DMS153 treated with DMSO at 0.1 percent for 48 hours (cell line): ENCODE data around the gene NDUFB10.

Experiments used
- DNase-seq: peaks from one replicate; lab custom pipeline; 2025; ENCODE audit not compliant: unreplicated experiment; lab: John Stamatoyannopoulos, UW

The NDUFB10 gene

DNA sequence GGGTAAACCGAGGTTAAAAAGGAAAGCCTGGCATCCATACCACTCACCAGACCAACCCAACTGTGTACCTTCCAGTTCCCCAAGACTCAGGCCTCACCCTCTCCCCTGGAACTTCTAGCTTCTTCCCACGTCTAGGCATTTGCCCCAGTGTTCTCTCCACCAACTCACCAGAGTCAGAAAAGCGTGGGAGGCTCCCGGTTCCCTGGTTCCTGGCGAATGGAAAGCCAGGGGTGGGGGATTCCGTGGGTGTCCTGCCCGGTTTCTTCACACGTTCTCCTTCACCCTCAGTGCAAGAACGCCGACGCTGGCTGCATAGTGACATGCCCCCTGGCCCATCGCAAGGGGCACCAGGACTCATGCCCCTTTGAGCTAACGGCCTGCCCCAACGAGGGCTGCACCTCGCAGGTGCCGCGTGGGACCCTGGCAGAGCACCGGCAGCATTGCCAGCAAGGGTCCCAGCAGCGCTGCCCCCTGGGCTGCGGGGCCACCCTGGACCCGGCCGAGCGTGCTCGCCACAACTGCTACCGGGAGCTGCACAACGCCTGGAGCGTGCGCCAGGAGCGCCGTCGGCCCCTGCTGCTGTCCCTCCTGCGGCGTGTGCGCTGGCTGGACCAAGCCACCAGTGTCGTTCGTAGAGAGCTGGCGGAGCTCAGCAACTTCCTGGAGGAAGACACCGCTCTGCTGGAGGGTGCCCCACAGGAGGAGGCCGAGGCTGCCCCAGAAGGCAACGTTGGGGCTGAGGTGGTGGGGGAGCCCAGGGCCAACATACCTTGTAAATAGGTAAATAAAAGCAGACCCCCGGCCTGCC, 9.0 kb downstream of the NDUFB10 start:
- DNase-seq: no peak

- DNase-seq: peak; percentile 83
Measured at GRCh38 chr16:1971796-1972489, 12.6 kb downstream of the NDUFB10 start, which contains the start of gene TBL3. Gene TBL3, plus strand, starts transcription at chr16:1972053. Its CDS starts 112 bp downstream, at chr16:1972165.

DNA sequence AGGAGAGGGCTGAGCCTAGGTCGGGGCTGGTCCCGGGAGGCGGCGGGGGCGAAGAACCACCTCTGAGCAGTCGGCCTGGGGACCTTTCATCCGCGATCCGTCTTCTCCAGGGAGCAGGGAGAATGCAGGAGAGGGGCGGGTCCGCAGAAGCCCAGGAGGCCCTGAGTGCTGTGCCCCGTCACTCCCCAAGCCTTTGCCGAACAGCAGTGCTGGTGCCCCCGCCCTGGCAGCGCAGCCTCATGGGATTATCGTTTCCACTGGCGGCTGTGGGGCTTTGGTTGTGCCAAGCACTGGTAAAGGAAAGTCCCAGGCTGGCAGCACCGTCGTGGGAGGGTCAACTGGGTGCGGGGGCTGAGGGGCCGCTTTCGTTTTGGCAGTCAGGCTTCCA, 13.1 kb downstream of the NDUFB10 start:
- no peak for DNase-seq

- DNase-seq: no peak
Measured at GRCh38 chr16:1973461-1974156, 14.3 kb downstream of the NDUFB10 start.

DNA sequence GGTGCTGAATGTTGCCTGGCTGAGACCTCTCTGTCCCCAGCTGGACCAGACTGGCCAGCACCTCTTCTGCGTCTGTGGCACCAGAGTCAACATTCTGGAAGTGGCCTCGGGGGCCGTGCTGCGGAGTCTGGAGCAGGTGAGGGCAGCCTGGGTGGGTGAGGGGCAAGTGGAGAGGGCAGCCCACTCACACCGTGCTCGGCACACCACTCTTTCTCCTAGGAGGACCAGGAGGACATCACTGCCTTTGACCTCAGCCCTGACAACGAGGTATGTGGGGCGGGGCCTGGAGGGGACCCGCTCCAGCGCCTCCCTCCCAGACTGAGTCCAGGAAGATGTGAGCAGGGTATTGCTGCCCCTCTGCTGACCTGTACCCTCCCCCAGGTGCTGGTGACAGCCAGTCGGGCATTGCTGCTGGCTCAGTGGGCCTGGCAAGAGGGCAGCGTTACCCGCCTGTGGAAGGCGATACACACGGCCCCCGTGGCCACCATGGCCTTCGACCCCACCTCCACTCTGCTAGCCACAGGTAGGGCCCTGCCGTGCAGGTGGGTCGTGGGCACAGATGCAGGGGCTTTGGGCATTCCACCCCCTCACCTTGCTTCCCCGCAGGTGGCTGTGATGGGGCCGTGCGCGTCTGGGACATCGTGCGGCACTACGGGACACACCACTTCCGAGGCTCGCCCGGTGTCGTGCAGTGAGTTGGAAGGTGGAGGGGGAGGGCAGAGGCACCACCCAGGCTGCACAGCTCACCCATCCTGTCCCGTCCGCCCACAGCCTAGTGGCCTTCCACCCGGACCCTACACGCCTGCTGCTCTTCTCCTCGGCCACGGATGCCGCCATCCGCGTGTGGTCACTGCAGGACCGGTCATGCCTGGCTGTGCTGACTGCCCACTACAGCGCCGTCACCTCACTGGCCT, 15.1 kb downstream of the NDUFB10 start:
- no peak for DNase-seq

DNA sequence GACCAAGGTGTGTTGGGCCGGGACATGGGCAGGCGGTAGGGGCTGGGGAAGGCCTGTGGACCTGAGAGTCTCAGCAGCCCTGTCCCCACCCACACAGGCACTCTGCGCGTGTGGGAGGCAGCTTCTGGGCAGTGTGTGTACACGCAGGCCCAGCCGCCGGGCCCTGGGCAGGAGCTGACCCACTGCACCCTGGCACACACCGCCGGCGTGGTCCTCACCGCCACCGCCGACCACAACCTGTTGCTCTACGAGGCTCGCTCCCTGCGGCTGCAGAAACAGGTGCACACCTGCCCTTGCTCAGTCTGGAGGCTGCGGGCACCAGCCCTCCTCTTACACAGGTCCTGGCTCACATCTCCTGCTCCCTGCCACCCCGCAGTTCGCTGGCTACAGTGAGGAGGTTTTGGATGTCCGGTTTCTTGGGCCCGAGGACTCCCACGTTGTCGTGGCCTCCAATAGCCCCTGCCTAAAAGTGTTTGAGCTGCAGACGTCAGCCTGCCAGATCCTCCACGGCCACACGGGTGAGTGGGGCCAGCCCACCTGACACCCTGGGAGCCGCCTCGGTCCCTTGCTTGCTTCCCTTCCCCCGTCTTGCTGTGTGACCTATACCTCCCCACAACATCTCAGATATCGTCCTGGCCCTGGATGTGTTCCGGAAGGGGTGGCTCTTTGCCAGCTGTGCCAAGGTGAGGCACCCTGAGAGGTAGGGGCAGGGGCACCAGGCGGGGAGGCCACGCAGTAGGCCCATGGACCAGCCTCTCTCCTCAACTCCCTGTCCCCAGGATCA, 16.3 kb downstream of the NDUFB10 start:
- no peak for DNase-seq

- no peak for DNase-seq
Measured at GRCh38 chr16:1976216-1976520, 16.8 kb downstream of the NDUFB10 start.

DNA sequence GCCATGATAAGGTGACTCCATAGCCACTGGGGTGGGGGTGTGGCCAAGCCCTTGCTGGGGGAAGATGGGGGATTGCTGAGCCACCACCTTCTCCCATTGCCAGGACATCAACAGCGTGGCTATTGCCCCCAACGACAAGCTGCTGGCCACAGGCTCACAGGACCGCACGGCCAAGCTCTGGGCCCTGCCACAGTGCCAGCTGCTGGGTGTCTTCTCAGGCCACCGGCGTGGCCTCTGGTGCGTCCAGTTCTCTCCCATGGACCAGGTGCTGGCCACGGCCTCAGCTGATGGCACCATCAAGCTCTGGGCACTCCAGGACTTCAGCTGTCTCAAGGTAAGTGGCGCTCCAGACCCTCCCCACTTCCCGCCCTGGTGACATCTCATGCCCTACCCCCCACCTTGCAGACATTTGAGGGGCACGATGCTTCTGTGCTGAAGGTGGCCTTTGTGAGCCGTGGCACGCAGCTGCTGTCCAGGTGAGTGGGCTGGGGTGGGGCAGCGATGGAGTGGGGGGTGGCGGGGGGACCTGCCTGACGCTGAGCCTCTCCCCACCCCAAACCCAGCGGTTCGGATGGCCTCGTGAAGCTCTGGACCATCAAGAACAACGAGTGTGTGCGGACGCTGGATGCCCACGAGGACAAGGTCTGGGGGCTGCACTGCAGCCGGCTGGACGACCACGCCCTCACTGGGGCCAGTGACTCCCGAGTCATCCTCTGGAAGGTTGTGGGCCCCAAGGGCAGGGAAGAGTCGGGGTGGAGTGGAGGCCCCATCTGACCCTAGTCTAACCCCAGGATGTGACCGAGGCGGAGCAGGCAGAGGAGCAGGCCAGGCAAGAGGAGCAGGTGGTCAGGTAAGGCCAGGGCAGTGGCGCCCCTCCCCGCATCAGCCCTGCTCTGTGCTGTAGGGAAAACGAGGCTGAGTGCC, 17.9 kb downstream of the NDUFB10 start:
- no peak for DNase-seq

- DNase-seq: no peak
Measured at GRCh38 chr16:1977875-1978268, 18.5 kb downstream of the NDUFB10 start.

DNA sequence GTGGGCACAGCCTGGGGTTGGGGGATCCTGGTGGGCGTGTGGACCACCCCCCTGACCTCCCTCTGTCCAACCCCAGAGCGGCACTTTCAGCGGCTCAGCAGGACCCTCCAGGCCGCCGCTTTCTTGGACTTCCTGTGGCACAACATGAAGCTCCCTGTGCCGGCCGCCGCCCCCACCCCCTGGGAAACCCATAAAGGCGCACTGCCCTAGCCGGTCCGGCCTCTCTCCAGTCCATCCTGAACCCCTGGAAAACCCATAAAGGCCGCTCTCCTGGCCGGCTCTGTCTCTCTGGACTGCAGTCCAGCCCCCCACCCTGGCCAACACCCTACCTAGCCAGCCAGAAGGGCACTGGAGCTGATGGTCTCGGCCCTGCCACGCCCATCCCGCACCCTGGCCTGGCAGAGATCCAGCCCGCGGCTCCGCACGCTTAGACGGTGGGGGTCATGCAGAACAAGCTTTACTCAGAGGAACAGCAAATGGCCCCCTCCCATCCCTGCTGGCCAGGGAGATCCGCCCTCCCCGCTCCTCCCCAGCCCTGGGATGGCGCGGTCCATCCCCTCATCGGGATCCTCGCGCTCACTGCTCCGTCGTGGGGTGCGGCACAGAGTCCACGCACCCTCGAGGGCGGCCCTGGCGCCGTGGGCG, 19.3 kb downstream of the NDUFB10 start:
- no peak for DNase-seq

DNA sequence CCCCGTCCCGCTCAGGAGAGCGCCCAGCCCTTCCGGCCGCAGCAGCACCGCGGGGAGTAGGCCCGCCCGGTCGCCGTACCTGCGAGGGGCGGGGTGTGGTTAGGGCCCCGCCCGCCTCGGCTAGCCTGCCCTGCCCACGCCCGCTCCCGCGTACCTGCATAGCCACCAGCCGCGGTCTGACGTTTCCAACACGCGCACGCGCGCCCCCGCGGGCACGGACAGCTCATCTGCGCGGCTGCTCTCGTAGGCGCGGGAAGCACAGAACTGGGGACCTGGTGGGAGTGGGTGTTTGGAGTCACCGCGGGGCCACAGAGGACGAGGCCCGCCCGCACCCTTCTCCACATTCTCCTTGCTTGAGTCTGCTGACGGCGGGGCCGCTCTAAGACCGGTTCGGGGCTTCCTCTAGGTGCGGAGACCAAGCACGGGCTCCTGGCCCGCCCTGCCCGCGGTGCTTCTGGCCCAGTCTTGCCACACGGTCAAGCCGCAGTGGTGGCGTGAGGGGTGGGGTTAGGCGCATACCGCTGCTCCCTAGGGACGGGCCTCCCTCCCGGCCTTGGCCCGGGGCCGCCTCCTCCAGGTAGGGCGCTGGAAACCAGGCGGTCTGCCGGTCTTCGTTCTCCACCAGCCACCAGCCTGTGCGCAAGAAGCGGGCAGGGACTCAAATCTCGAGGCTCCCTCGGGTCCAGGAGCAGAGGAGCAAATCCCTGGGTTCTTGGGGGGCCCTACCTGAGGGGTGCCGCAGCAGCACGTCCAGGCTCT, 20.1 kb downstream of the NDUFB10 start:
- DNase-seq: peak; percentile 54

GRCh38 chr16:1980030-1980769, 20.9 kb downstream of the NDUFB10 start:
- peak; percentile 21 for DNase-seq

DNA sequence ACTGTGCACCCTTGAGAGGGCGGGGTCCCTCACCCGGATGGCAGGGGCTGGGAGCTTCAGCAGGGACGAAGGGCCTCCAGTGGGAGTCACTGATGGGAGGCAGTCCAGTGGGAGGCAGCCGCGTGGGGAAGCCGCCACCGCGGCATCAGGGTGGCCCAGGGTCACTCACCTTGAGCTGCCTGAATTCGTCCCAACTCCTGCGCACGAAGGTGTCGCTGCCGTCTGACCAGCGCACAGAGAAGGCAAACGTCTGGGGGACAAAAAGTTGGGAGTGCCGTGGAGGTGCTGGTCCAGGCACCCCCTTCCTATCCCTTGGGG, 21.4 kb downstream of the NDUFB10 start:
- no peak for DNase-seq

DNA sequence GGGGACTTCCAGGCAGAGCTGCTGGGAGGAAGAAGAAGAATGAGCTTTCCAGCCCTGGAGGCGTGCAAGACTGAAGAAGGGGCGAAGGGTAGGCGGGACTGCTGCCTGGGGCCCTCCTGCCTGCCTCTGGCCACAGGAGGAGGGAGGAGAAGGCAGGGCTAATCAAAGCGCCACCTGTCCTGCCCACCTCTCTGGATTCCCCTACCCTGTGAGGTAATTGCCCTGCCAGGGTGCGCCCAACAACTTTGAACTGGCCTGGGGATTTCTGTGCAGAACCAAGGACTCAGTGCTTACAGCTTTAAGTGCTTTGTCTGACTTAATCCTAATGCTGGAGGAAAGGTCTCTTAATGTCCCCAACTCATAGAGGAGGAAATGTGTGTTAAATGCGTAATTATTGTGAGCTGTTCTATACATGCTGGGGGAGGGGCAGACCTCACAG, 22.1 kb downstream of the NDUFB10 start, which contains the start of gene NOXO1:
Gene NOXO1 (minus strand): TSS at position 72 of the 439 bp plus-strand sequence. CDS start 290 bp downstream, outside the sequence.
- no peak for DNase-seq

GRCh38 chr16:1982013-1982433, 22.7 kb downstream of the NDUFB10 start:
- no peak for DNase-seq

GRCh38 chr16:1982991-1983543, 23.7 kb downstream of the NDUFB10 start:
- no peak for DNase-seq
